Right lung (tissue), 5 donors: ENCODE data around the gene ALPL. TPM values are rescaled to one million over a fixed set of nuclear protein-coding genes. Genes with fewer than 3 reads are reported as not detected.
A peak's percentile ranks its signal among the peaks of the same experiment; 100 is the strongest.
"Not testable (repeated sequence)": the region's sequence is repeated elsewhere in the genome, so short reads cannot be mapped to it uniquely, and the experiment has no call there.

Experiments
- DNase-seq, 2 donors: peaks; one replicate each; pipeline ENCODE4 v3.0.0-alpha.2; 2013
- polyA plus RNA-seq, 5 donors: library from polyadenylated mRNA; unstranded; fragments of 120-200 nt; gene quantifications; one replicate each; pipeline versions ENCODE4 v1.2.1 to v1.2.3, GENCODE V29; 2013; ENCODE audit warnings: inconsistent platforms in 1 of 5, low replicate concordance in 1 of 5; ENCODE audit not compliant: insufficient read length in 5 of 5, insufficient read depth in 1 of 5

The ALPL gene
- polyA plus RNA-seq, 5 donors: 1.0 to 2.2 (median 1.7) TPM

DNA sequence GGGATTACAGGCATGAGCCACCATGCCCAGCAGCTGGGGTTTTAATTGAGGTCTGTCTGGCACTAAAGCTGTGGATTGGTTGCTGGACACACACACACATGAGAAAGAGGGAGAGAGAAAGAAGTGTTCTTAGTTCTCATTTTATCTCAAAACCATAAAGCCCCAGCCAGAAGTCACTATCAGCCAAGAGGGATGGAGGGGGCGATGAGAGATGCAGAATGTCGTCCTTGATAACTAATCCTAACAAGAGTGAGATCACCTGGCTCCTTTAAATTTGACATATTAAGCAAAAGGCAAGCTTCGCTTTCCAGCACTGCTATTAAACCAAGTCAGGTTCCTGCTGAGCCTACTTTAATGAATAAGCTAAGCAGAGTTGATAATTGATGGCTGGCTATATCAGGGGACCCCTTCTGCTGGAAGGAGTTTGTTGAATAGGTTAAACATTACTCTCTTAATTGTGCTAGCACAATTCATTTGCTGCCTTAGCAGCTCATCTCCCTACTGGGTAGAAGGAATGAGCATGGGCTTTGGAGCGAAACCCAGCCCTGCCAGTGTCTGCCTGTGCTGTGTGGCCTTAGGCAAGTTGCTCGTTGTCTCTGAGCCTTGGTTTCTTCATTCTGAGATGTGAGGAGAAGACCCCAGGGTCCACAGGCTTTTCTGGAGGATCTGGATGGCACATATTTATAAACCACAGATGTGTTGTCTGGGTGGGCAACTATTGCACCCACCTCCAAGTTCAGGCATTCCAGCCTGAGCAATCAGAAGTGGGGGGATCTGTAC is 50.8 kb downstream of the ALPL start:
- no peak for DNase-seq

DNA sequence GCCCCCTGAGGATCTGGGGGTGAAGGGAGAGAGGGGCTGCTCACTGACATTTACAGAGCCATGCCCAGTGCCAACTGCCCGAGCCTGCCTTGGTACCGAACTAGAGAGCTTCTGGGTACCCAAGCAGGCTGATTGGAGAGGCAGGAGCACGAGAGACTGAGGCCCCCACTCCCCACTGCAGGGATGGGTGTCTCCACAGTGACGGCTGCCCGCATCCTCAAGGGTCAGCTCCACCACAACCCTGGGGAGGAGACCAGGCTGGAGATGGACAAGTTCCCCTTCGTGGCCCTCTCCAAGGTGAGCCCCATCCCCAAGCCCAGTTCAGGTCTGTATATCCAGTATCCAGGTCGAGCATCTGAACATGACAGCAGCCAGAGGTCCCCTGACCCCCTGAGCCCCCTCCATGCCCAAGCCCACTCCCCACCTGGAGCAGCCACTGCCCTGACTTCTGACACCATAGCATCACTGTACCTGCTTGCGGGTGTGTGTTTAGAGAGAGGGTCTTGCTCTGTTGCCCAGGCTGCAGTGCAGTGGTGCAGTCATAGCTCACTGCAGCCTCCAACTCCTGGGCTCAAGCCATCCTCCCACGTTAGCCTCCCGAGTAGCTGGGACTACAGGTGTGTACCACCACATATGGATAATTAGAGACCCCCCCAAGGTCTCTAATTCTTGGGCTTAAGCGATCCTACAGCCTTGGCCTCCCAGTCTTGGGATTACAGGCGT is 51.9 kb downstream of the ALPL start:
- no peak for DNase-seq

DNA sequence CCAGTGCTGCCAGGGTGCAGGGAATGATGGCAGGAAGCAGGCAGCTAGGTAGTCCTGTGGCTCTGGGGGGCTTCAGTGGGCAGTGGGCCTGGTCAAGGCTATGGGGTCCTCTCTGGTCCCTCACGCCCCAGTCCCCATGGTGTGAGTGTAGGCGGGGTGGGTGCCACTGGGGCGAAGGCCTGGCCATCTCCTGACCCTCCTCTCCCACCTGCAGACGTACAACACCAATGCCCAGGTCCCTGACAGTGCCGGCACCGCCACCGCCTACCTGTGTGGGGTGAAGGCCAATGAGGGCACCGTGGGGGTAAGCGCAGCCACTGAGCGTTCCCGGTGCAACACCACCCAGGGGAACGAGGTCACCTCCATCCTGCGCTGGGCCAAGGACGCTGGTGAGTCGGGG is 53.7 kb downstream of the ALPL start:
- no peak for DNase-seq

DNA sequence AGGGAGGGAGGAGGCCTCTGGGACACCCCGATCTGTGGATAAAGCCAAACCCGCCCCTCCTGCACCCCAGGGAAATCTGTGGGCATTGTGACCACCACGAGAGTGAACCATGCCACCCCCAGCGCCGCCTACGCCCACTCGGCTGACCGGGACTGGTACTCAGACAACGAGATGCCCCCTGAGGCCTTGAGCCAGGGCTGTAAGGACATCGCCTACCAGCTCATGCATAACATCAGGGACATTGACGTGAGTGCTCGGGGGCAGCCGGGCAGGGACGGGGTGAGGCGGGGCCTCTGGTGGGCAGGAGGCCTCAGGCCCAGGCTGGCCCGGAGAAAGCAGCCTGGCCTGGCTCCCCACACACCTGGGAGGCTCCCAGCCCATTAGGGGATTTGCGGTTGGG is 54.7 kb downstream of the ALPL start:
- no peak for DNase-seq

DNA sequence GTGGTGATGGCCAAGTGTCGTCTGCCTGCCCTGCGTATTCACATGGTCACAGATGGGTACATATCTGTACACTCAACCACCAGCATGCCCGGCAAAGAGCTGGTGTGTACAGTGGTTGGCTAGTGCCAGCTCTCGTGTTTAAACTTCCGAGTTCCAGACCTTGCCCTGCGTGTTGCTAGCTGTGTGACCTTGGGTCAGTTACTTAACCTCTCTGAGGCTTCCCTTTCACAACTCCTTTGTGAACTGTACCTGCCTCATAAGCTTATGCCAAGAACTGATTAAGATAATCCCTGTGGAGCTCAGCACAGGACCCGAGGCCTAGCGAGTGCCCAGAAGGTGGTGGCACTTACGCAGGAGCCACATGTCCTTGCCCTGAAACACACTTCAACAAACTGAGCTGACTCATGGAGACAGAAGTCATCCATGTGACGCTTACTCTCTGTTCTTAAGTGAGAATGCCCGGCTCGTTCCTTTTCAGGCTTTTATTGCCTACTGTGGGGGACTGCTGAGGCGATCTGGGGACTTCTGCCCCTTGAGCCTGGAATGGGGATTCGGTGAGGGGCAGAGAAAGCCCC is 55.4 kb downstream of the ALPL start:
- no peak for DNase-seq

DNA sequence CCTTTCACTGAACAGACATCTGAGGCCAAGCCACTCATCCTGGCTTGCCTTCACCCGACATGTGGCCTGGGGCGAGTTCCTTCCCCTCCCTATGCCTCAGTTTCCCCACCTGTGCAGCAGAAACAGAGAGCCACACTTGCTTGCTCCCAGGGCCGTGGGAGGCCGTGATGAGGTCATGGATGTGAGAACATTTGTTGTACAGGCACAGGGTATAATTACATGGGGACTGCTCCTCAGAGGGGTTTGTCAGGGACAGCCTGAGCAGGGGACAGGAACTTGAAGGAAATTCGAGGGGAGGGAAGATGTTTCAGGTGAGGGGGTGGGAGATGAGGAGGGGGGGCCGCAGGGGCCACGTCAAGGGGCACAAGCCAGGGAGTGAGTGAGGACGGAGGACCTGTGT is 56.1 kb downstream of the ALPL start:
- no peak for DNase-seq

DNA sequence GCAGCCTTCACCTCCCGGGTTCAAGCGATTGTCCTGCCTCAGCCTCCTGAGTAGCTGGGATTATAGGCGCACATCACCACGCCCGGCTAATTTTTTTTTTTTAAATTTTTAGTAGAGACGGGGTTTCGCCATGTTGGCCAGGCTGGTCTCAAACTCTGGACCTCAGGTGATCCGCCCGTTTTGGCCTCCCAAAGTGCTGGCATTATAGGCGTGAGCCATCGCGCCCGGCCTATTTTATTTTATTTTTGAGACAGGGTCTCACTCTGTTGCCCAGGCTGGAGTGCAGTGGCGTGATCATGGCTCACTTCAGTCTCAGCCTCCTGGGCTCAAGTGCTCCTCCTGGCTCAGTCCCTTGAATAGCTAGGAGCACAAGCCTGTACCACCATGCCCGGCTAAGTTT is 57.1 kb downstream of the ALPL start:
- DNase-seq: not testable (repeated sequence)

DNA sequence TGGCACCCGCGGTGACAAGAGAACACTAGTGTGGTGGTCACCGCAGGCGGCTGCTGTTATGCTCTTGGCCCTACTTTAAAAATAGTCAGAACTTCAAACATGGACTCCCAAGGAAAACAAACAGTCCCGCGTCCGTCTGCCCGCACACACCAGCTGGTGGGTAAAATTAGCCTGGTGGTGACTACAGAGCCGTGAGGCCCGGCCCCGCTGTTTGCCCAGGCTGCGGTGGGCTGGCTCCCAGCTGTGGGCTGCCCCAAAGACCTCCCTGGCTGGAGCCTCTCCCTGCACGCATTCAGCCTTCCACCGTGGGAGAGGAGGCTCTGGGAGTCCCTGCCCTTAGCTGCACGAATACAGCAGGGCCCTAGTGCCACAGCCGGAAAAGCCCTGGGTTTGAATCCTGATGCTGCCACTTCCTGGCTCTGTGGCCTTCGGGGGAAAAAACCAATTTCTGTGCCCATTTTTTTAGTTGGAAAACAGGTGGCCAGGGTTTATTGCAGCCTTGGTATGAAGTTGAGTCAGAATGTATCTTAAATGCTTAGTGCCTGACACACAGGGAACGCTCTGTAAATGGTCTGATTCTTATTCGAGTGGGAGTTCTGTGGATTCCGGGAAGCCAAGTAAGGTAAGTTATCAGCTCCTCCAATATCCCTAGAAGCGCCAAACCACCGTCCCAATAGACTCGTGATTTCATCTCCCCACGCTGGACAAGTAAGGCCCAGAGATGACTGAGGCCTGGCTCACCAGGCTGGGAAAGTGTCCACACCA is 58.2 kb downstream of the ALPL start:
- DNase-seq: no peak

DNA sequence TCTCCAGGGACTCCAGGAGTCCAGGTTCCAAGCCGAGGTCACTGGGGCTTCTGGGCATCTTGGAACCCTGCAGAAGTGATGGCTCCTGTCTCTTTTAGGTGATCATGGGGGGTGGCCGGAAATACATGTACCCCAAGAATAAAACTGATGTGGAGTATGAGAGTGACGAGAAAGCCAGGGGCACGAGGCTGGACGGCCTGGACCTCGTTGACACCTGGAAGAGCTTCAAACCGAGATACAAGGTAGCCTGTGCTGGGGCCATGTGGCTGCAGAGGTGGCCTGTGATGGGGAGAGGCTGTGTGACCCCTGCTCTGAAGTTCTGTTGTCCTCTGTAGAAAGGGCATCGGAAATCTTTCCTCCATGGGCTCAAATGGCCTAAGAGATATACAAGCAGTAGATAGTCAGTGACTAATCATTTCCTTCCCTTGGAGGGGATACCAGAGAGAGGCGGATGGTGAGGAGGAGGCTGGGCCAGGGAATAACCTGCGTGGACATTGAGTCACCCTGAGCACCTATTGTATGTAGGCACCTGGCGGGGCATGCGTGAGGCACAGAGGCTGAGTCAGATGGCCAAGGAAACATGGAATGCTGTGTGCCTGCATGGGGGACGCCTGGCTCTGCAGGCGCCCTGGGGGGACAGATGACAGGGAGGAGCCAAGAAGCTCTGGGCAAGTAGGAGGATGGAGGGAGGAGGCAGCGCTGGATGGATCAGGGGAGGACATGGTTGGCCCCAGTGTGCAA is 59.0 kb downstream of the ALPL start:
- no peak for DNase-seq

DNA sequence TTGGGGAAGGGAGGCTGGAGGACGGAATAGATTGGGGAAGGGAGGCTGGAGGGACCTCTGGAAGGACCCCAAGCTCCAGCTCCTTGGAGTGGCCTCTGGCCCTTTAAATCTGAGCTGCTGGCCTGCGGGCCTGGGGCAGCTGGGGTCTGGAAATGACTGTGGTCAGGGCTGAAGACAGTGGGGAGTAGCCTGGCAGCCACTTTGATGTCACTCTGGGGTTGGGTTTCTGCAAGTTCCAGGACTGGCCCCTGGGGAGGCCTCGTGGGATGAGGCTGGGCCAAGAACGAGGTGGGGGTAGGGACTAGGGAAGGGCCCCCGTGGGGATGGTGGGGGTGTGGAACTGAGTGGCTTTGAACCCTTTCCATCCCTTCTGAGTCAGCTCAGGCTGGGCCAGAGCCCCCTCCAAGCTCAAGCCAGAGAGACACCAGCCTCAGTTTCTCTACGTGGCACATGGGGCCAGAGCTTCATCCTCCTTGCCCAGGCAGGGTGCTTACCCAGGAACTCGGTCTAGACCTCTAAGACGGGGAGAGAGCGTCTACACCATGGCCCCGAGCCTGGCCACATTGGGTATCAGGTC is 59.7 kb downstream of the ALPL start:
- DNase-seq: no peak

DNA sequence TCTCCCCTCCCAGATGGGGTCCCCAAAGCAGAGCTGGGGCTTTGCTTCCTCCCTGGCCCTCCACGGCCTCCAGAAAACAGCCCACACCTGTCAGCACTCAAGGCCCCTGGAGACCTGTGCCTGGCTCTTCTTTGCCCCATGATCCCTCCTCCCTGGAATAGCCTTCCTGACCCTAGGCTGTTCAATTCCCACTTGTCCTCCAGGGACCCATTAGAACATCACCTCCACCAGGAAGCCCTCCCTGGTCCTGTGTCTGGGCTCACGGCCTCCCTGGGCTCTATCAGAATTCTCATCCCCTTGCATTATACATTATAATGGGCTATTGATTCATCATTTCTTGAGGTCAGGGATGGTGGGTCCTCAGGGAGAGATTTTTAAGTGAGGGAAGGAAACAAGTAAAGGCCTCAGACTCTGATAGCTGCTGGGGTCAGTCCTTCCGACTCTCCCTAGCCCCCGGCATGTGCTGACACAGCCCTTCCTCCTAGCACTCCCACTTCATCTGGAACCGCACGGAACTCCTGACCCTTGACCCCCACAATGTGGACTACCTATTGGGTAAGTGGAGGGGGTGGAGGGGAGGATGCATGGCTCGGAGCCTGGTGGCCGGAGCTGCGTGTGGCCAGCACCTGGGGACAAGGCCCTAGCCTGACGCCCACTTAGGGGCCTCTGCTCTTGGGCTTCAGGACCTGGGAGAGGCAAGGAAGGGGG is 60.8 kb downstream of the ALPL start:
- no peak for DNase-seq

DNA sequence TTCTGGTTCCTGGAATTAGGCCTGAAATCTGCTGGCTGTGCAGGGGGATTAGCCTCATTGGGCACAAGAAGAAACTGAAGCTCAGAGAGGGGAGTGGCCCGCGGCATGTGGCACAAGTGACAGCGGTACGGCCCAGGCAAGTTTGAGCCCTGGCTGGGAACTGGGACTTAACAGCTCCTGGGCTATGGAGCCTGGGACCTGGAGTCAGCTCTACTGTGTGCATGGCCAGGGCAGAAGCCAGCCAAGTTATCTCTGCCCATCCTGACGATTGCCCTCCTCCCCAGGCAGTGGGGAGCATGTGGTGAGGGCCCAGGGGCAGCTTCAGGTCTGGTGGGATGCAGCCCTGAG is 61.3 kb downstream of the ALPL start:
- no peak for DNase-seq

DNA sequence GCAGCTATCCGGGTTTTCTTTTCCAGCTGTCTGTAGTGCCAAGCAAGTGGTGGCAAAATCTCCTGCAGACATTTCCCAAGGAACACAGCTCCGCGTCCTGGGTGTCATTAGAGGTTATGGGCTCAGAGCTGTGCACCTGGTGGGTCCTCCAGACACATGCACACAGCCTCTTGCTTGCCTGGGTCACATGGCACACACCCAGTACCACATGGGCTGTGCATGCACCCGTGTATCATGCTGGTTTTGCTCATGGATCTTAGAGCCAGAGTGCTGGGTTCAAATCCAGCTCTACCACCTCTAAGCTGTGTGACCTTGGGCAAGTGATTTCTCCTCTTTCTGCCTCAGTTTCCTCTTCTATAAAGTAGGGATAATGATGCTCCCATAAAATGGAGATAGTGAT is 61.7 kb downstream of the ALPL start:
- DNase-seq: no peak

DNA sequence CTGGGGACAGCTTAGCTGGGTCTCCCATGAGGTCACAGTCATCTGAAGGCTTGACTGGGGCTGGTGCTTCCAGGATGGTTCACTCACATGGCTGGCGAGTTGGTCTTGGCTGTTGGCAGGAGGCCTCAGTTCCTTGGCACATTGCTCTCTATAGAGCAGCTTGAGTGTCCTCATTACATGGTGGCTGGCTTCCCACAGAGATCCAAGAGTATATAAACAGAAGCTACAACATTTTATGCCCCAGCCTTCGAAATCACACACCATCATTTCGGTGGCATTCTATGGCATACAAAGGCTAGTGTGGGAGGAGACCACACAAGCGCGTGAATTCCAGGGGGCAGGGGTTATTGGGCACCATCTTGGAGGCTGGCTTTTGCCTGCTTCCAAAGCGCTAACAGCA is 63.0 kb downstream of the ALPL start:
- no peak for DNase-seq

DNA sequence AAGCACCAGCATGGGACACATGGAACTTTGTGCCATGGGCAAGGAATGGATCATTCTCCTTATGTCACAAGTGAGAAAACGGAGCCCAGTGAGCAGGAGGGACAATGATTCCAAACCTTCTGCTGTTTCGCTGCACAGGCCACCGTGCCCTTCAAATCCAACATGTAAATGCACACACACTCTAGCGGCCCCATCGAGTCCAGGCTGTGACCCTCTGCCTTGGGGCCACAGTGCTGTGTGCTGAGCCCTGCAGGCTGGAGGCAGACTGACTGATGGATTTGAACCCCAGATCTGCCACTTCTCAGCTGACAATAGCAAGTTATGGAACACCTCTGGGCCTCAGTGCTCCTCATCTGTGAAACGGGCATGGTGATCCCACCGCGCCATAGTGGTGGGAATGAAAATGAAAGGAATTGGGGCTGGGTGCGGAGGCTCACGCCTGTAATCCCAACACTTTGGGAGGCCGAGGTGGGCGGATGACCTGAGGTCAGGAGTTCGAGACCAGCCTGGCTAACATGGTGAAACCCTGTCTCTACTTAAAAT is 63.6 kb downstream of the ALPL start:
- no peak for DNase-seq

DNA sequence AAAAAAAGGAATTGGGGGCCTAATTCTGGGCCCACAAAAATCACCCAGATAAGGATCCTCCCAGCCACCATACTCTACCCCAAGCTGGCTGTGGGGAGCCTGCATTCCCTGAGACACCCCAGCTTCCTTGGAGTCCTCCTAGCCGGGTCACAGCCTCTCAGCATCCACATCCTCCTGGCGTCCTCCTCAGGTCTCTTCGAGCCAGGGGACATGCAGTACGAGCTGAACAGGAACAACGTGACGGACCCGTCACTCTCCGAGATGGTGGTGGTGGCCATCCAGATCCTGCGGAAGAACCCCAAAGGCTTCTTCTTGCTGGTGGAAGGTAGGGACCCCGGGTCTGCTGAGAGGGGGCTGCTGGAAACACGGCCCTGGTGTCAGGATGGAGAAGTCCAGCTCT is 64.3 kb downstream of the ALPL start:
- DNase-seq: no peak

DNA sequence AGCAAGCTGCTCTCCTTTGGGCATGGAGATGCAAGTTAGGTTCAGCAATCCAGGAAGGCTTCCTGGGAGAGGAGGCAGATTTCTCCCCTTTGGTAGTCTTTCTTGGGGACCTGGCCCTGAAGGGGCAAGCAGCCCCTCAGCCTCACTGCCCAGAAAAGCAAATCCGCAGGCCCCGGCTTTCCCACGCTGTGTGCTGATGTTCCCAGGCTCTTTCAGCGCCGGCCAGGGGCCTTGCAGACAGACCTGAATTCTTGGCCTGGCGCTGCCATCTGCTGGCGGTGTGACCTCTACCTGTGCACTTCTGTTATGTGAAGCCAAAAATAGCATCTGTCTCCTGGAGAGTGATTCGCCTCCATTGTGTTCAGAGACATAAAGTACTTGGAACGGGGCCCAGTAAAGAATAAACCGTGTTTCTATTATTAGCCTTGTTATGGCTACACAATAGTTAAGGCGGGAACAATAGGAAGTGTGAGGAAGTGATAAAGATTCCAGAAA is 64.8 kb downstream of the ALPL start:
- peak; percentile 43 to 44 for DNase-seq

DNA sequence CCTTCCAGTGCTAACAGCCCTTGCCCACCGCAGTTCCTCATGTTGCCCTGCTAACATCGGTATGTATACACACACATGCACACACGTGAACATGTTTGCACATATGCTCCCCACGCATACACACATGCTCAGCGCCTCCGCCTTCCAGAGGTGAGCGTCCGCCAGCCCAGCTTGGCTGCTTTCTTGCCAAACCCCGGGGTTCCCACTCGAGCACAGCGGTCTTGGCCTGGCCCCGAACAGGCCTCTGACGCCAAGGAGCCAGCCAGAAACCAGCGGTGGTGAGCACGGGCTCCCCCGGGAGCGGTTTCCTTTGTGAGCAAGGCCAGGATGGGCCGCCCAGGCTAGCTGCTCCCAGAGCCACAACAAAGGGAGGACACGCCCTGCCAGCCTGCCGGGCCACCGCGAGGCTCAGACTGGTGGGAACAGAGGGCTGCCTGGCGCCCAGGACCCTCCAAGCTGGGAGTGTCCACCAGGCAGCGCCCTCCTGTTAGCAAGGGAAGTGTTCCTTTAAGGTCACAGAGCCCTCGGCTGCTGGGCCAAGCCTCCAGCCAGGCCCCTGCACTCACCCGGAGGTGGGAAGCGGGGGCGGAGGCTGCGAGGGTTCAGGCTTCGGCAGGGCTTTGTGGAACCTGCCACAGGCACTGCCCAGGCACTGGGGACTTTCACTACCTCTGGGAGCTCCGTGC is 65.4 kb downstream of the ALPL start:
- DNase-seq: peak; percentile 12 to 15

DNA sequence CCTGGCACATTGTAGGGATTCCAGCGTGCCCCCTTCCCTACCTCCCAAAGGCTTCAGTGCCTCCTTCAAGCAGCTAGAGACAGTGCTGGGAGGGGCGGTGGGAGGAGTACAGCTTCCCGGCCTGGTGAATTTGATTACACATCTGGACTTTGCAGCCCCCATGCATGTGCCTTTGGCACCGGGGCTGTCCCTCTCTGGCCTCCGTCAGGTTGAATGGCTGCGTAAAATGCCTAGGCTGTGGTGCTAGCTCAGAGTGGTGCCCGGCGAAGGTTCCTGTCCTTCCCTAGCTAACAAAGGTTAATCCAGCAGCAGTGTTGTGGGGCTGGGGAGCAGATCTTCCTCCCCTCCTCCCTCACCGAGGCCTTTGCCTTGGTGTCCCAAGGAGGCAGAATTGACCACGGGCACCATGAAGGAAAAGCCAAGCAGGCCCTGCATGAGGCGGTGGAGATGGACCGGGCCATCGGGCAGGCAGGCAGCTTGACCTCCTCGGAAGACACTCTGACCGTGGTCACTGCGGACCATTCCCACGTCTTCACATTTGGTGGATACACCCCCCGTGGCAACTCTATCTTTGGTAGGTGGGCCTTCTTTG is 66.2 kb downstream of the ALPL start:
- DNase-seq: no peak
